Activated CD4-positive, alpha-beta T cell treated with anti-CD3 and anti-CD28 coated beads, Interleukin-2, amount 50 U/mL, for 16 hours (primary cell): ENCODE data around the gene CNOT2.

ENCODE experiments used
- DNase-seq: peaks from one replicate; pipeline ENCODE4 v3.0.0-alpha.2; 2020

The CNOT2 gene

GRCh38 chr12:70252832-70253231 lies 9.6 kb downstream of the CNOT2 start:
- no peak for DNase-seq

- no peak for DNase-seq
Observed at GRCh38 chr12:70254225-70254624, 11.0 kb downstream of the CNOT2 start.

GRCh38 chr12:70254846-70255245 lies 11.6 kb downstream of the CNOT2 start:
- no peak for DNase-seq

GRCh38 chr12:70255311-70255710 lies 12.1 kb downstream of the CNOT2 start:
- DNase-seq, result no peak

- no peak for DNase-seq
Observed at GRCh38 chr12:70258605-70259403, 15.6 kb downstream of the CNOT2 start.

GRCh38 chr12:70260646-70261045 lies 17.4 kb downstream of the CNOT2 start:
- DNase-seq, result no peak

GRCh38 chr12:70264067-70264867 lies 21.0 kb downstream of the CNOT2 start:
- no peak for DNase-seq

GRCh38 chr12:70265132-70265531 lies 21.9 kb downstream of the CNOT2 start:
- DNase-seq, result no peak

- DNase-seq, result no peak
Observed at GRCh38 chr12:70267550-70267949, 24.3 kb downstream of the CNOT2 start.

GRCh38 chr12:70268972-70269371 lies 25.7 kb downstream of the CNOT2 start:
- DNase-seq, result no peak

GRCh38 chr12:70270108-70270507 lies 26.9 kb downstream of the CNOT2 start:
- DNase-seq, result no peak

GRCh38 chr12:70271025-70271424 lies 27.8 kb downstream of the CNOT2 start:
- no peak for DNase-seq

- no peak for DNase-seq
Observed at GRCh38 chr12:70272510-70272909, 29.3 kb downstream of the CNOT2 start.

GRCh38 chr12:70275045-70275444 lies 31.8 kb downstream of the CNOT2 start:
- DNase-seq, result no peak

GRCh38 chr12:70277973-70278372 lies 34.7 kb downstream of the CNOT2 start:
- no peak for DNase-seq

GRCh38 chr12:70278945-70279344 lies 35.7 kb downstream of the CNOT2 start:
- no peak for DNase-seq

GRCh38 chr12:70283232-70283631 lies 40.0 kb downstream of the CNOT2 start:
- DNase-seq, result no peak

- no peak for DNase-seq
Observed at GRCh38 chr12:70288817-70289216, 45.6 kb downstream of the CNOT2 start.

- no peak for DNase-seq
Observed at GRCh38 chr12:70290116-70290515, 46.9 kb downstream of the CNOT2 start.

- DNase-seq, result no peak
Observed at GRCh38 chr12:70292017-70292776, 49.0 kb downstream of the CNOT2 start.

- DNase-seq, result peak; percentile 1
Observed at GRCh38 chr12:70304684-70305555, 61.7 kb downstream of the CNOT2 start.

GRCh38 chr12:70305794-70306193 lies 62.6 kb downstream of the CNOT2 start:
- DNase-seq, result no peak
